HepG2 (cell line): ENCODE data around the gene SMPD3. TPM values are rescaled to one million over a fixed set of nuclear protein-coding genes. Genes with fewer than 3 reads are reported as not detected.

Experiments used
- CHD4 ChIP-seq: fragments of 200-600 bp; sonication (generic); IDR thresholded peaks from 2 replicates; pipeline ENCODE4 v1.7.0; 2017; ENCODE audit warnings: mild to moderate bottlenecking, low read length, borderline replicate concordance
- DMAP1 ChIP-seq: IDR thresholded peaks from 2 replicates; pipeline ENCODE4 v1.6.1; 2016
- ETV5 ChIP-seq: IDR thresholded peaks from 2 replicates; pipeline ENCODE4 v1.6.1; 2018; ENCODE audit warnings: missing biosample characterization, missing genetic modification reagents, inconsistent platforms, borderline replicate concordance
- FOSL2 ChIP-seq: sonication (generic); formaldehyde crosslinking; IDR thresholded peaks from 2 replicates; pipeline ENCODE4 v1.4.0; 2020; ENCODE audit warnings: missing genetic modification reagents
- GFI1 ChIP-seq: sonication (generic); formaldehyde crosslinking; IDR thresholded peaks from 2 replicates; pipeline ENCODE4 v1.5.0; 2020; ENCODE audit warnings: missing genetic modification reagents, mild to moderate bottlenecking, borderline replicate concordance
- HMG20A ChIP-seq: IDR thresholded peaks from 2 replicates; pipeline ENCODE4 v1.6.1; 2016; ENCODE audit warnings: borderline replicate concordance
- REXO4 ChIP-seq: sonication (generic); formaldehyde crosslinking; IDR thresholded peaks from 2 replicates; pipeline ENCODE4 v1.8.0; 2022; ENCODE audit warnings: missing genetic modification reagents, mild to moderate bottlenecking, borderline replicate concordance
- SCMH1 ChIP-seq: sonication (generic); formaldehyde crosslinking; IDR thresholded peaks from 2 replicates; pipeline ENCODE4 v1.9.0; 2021; ENCODE audit warnings: missing genetic modification reagents, mild to moderate bottlenecking, borderline replicate concordance
- SMARCC2 ChIP-seq: fragments of 450-650 bp; IDR thresholded peaks from 2 replicates; pipeline ENCODE4 v1.6.1; 2017; ENCODE audit warnings: antibody characterized with exemption, mild to moderate bottlenecking
- SMARCE1 ChIP-seq: fragments of 450-650 bp; IDR thresholded peaks from 2 replicates; pipeline ENCODE4 v1.6.1; 2017; ENCODE audit warnings: borderline replicate concordance
- TBP ChIP-seq: sonication (generic); formaldehyde crosslinking; IDR thresholded peaks from 2 replicates; pipeline ENCODE4 v1.5.0; 2020; ENCODE audit warnings: missing genetic modification reagents
- ZBTB38 ChIP-seq: sonication (generic); formaldehyde crosslinking; IDR thresholded peaks from 2 replicates; pipeline ENCODE4 v1.5.1; 2020; ENCODE audit warnings: mild to moderate bottlenecking, missing genetic modification reagents
- ZFP1 ChIP-seq: IDR thresholded peaks from 2 replicates; pipeline ENCODE4 v1.6.1; 2016
- ZNF567 ChIP-seq: sonication (generic); formaldehyde crosslinking; IDR thresholded peaks from 2 replicates; pipeline ENCODE4 v1.8.1; 2023; ENCODE audit warnings: mild to moderate bottlenecking, missing genetic modification reagents, borderline replicate concordance
- ZNF619 ChIP-seq: sonication (generic); formaldehyde crosslinking; IDR thresholded peaks from 2 replicates; pipeline ENCODE4 v1.4.0; 2020; ENCODE audit warnings: mild to moderate bottlenecking, missing genetic modification reagents
- ZNF772 ChIP-seq: sonication (generic); formaldehyde crosslinking; IDR thresholded peaks from 2 replicates; pipeline ENCODE4 v1.5.0; 2020; ENCODE audit warnings: mild to moderate bottlenecking, missing genetic modification reagents
- ZNF775 ChIP-seq: sonication (generic); formaldehyde crosslinking; IDR thresholded peaks from 2 replicates; pipeline ENCODE4 v1.4.0; 2020; ENCODE audit warnings: missing genetic modification reagents, mild to moderate bottlenecking, moderate library complexity, borderline replicate concordance
- ZNF790 ChIP-seq: sonication (generic); formaldehyde crosslinking; IDR thresholded peaks from 2 replicates; pipeline ENCODE4 v1.8.0; 2022; ENCODE audit warnings: missing genetic modification reagents, mild to moderate bottlenecking, borderline replicate concordance
- polyA plus RNA-seq, 8 experiments: library from polyadenylated mRNA; depleted of rRNA in 3 of 8; stranded (reverse) in 7 of 8; unstranded in 1 of 8; fragments of >200 nt; fragmentation: Illumina TruSeq in 4 of 8; extraction: Trizol in 4 of 8; gene quantifications; 2 replicates each; pipeline versions ENCODE4 v1.2.1 to v1.2.3, GENCODE V29; 2011 to 2016; ENCODE audit warnings: low read depth in 4 of 8, missing spikeins in 1 of 8, mixed read lengths in 1 of 8; ENCODE audit not compliant: insufficient read depth in 1 of 8
- total RNA-seq, 5 experiments: library from RNA; depleted of rRNA; stranded (reverse); fragments of >200 nt; fragmentation: Illumina TruSeq; extraction: Trizol; gene quantifications; 2 replicates each; pipeline ENCODE4 v1.2.3, GENCODE V29; 2016; ENCODE audit warnings: low read depth in 1 of 5
- TF ChIP-seq, protein P1 (sequence below): sonication (generic); formaldehyde crosslinking; IDR thresholded peaks from 2 replicates; pipeline ENCODE4 v1.5.1; 2020; ENCODE audit warnings: missing genetic modification reagents, mild to moderate bottlenecking, borderline replicate concordance
- TF ChIP-seq, protein P2 (sequence below): sonication (generic); formaldehyde crosslinking; IDR thresholded peaks from 2 replicates; pipeline ENCODE4 v1.4.0; 2020; ENCODE audit warnings: missing genetic modification reagents
- TF ChIP-seq, protein P3 (sequence below): sonication (generic); formaldehyde crosslinking; conservative IDR thresholded peaks from 2 replicates; pipeline ENCODE4 v1.4.0; 2020; ENCODE audit warnings: missing genetic modification reagents
- TF ChIP-seq, protein P4 (sequence below): fragments of 450-650 bp; IDR thresholded peaks from 2 replicates; pipeline ENCODE4 v1.6.1; 2016
- TF ChIP-seq, protein P5 (sequence below): sonication (generic); formaldehyde crosslinking; IDR thresholded peaks from 2 replicates; pipeline ENCODE4 v1.4.0; 2020; ENCODE audit warnings: missing genetic modification reagents

SMPD3 gene
- total and polyA plus RNA-seq, 2 of the 13 experiments (the other 11 are each of a cell fraction or from before 2014, with no cell fraction given) = 0.07 to 0.32 TPM

DNA sequence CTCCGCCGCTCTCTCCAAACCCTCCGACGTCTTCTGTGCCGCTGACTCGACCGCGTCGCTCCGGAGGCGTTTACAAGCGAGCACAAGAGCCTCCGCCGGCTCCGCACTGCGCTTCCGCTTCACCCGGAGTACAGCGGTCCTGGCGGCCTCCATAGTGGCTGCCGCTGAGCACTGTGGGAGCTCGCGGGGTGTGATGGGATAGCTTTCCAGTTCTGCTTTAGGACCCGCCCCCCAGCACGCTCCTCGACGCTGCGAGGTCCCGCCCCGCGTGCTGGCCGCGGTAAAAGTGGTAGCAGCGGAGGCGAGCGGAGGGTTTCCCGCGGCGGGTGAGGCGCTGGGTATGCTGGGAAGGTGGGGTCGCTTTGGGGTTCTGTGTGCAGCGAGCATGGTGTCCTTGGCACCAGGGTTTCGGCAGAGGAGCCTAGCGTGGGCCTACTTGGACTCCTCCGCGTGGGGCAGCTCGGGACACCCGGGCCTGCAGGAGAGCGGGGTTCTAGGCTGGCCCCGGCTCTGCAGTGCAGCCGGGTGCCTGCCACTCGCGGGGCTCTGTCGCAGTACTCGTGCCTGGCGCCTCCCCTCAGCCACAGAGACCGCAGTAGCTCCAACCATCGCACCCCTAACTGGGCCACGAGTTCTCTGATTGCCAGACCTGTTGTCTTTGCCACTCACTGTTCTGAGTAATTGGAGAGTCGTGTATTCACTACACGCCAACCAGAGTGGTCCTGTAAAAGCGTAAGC is 137.4 kb downstream of the SMPD3 start, which contains the start of the genes PRMT7 and SLC7A6OS (continued):
- TF ChIP-seq, protein P1, sequence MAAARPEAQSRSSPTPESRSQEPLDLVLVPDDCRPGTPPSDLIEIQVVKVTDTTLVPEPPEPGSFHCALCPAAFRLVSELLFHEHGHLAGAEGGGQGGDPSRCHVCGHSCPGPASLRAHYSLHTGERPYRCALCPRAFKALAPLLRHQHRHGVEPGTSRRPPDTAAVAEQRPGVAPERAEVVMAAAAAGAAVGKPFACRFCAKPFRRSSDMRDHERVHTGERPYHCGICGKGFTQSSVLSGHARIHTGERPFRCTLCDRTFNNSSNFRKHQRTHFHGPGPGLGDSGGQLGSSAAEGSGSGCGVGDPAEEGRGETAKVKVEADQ = peak; percentile 98
- peak; percentile 98 for TF ChIP-seq ZNF567 (CRISPR knock-in tag)
- TF ChIP-seq ZNF790 (CRISPR knock-in tag) = peak; percentile 99; the same call in 1 of the 2 replicates
- TF ChIP-seq ZNF619 (CRISPR knock-in tag) = peak; percentile 97
- peak; percentile 99 for TF ChIP-seq ZNF772 (CRISPR knock-in tag)
- TF ChIP-seq, protein P2, sequence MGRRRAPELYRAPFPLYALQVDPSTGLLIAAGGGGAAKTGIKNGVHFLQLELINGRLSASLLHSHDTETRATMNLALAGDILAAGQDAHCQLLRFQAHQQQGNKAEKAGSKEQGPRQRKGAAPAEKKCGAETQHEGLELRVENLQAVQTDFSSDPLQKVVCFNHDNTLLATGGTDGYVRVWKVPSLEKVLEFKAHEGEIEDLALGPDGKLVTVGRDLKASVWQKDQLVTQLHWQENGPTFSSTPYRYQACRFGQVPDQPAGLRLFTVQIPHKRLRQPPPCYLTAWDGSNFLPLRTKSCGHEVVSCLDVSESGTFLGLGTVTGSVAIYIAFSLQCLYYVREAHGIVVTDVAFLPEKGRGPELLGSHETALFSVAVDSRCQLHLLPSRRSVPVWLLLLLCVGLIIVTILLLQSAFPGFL (CRISPR knock-in tag) = peak; percentile 95
- TF ChIP-seq ETV5 (CRISPR knock-in tag) = peak; percentile 78
- TF ChIP-seq DMAP1 (CRISPR knock-in tag) = peak; percentile 96
- no peak; the same call in 1 of the 2 replicates for TF ChIP-seq CHD4
- no peak for TF ChIP-seq TBP (CRISPR knock-in tag)
- TF ChIP-seq SMARCE1 = no peak
- no peak; the same call in none of the 2 replicates for TF ChIP-seq ZFP1 (CRISPR knock-in tag)
- TF ChIP-seq SCMH1 (CRISPR knock-in tag) = no peak
- peak; percentile 79 for TF ChIP-seq FOSL2
- TF ChIP-seq, protein P3, sequence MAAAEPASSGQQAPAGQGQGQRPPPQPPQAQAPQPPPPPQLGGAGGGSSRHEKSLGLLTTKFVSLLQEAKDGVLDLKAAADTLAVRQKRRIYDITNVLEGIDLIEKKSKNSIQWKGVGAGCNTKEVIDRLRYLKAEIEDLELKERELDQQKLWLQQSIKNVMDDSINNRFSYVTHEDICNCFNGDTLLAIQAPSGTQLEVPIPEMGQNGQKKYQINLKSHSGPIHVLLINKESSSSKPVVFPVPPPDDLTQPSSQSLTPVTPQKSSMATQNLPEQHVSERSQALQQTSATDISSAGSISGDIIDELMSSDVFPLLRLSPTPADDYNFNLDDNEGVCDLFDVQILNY (CRISPR knock-in tag) = peak; percentile 97
- no peak for TF ChIP-seq SMARCC2
- peak; percentile 84; the same call in 1 of the 2 replicates for TF ChIP-seq GFI1
- TF ChIP-seq HMG20A (CRISPR knock-in tag) = no peak
- TF ChIP-seq ZNF775 (CRISPR knock-in tag) = peak; percentile 97
- TF ChIP-seq, protein P4, sequence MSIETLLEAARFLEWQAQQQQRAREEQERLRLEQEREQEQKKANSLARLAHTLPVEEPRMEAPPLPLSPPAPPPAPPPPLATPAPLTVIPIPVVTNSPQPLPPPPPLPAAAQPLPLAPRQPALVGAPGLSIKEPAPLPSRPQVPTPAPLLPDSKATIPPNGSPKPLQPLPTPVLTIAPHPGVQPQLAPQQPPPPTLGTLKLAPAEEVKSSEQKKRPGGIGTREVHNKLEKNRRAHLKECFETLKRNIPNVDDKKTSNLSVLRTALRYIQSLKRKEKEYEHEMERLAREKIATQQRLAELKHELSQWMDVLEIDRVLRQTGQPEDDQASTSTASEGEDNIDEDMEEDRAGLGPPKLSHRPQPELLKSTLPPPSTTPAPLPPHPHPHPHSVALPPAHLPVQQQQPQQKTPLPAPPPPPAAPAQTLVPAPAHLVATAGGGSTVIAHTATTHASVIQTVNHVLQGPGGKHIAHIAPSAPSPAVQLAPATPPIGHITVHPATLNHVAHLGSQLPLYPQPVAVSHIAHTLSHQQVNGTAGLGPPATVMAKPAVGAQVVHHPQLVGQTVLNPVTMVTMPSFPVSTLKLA = peak; percentile 68
- TF ChIP-seq, protein P5, sequence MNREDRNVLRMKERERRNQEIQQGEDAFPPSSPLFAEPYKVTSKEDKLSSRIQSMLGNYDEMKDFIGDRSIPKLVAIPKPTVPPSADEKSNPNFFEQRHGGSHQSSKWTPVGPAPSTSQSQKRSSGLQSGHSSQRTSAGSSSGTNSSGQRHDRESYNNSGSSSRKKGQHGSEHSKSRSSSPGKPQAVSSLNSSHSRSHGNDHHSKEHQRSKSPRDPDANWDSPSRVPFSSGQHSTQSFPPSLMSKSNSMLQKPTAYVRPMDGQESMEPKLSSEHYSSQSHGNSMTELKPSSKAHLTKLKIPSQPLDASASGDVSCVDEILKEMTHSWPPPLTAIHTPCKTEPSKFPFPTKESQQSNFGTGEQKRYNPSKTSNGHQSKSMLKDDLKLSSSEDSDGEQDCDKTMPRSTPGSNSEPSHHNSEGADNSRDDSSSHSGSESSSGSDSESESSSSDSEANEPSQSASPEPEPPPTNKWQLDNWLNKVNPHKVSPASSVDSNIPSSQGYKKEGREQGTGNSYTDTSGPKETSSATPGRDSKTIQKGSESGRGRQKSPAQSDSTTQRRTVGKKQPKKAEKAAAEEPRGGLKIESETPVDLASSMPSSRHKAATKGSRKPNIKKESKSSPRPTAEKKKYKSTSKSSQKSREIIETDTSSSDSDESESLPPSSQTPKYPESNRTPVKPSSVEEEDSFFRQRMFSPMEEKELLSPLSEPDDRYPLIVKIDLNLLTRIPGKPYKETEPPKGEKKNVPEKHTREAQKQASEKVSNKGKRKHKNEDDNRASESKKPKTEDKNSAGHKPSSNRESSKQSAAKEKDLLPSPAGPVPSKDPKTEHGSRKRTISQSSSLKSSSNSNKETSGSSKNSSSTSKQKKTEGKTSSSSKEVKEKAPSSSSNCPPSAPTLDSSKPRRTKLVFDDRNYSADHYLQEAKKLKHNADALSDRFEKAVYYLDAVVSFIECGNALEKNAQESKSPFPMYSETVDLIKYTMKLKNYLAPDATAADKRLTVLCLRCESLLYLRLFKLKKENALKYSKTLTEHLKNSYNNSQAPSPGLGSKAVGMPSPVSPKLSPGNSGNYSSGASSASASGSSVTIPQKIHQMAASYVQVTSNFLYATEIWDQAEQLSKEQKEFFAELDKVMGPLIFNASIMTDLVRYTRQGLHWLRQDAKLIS (CRISPR knock-in tag) = peak; percentile 89; the same call in 1 of the 2 replicates
- TF ChIP-seq REXO4 (CRISPR knock-in tag) = peak; percentile 96; the same call in 1 of the 2 replicates
- TF ChIP-seq ZBTB38 (CRISPR knock-in tag) = peak; percentile 98
